Measurements from ENCODE around the gene PUS3.

DNA sequence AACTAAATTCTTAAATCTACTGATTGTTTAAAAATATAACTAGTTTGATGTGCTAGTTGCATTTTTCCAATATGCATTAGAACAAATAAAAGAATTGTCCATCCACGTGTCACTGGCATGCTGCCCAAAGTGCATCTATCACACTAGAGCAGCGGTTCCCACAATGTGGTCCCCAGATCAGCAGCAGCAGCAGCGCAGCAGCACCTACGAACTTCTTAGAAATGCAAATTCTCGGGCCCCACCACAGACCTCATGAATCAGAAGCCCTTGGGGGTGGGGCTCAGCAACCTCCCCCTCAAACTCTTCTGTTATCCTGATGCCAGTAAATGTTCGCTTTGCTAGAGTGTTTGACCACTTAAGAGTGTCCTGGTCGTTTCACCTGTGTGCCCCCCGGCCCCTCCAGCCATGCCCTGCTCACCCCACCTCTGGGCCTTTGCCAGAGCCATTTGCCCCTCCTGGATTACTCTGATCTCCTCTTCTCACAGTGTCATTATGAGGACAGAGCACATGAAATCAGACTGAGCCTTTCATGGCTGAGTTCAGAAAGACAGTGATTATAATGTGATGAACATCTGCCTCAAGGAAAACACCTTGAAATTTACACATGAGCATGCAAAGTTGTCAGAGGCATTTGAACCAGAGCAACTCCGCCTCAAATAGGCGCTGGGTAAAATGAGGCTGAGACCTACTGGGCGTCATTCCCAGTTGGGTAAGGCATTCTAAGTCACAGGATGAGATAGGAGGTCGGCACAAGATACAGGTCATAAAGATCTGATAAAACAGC is 30.2 kb upstream of the PUS3 start:
- TF ChIP-seq TAF1 (IDR thresholded peaks at IDR 0.05; ENCODE audit: borderline replicate concordance, low read depth, low read length) (no peak), POLR2A (IDR thresholded peaks at IDR 0.05; ENCODE audit: low read depth, low read length) (no peak)

Measured in GM12892 (cell line).